Activated B cell treated with CpG ODN at 0.5 μM for 24 hours (primary cell): ENCODE data around the gene TUBA1C. TPM values are rescaled to one million over a fixed set of nuclear protein-coding genes. Genes with fewer than 3 reads are reported as not detected.

Source experiments
- ATAC-seq: fragments of 200-7000 bp; cut with Tn5 transposase; one replicate; pipeline ENCODE4 v1.10.0; 2021; ENCODE audit warnings: low read depth, mild to moderate bottlenecking, moderate library complexity
- CTCF ChIA-PET: fragments of 350-600 bp; sonication (Branson Sonifier 250); formaldehyde crosslinking; loops from one replicate; lab custom pipeline; 2021; ENCODE audit warnings: antibody characterized with exemption; lab: Charles Lee
- POLR2A ChIA-PET: fragments of 350-600 bp; sonication (Branson Sonifier 250); formaldehyde crosslinking; loops from one replicate; lab custom pipeline; 2021; ENCODE audit warnings: antibody characterized with exemption; lab: Charles Lee
- DNase-seq: peaks from one replicate; pipeline ENCODE4 v3.0.0; 2022
- H3K27ac Mint-ChIP-seq: one replicate; pipeline ENCODE4 v1.8.0; 2020; ENCODE audit warnings: mixed read lengths
- H3K27me3 Mint-ChIP-seq: one replicate; pipeline ENCODE4 v1.8.0; 2021; ENCODE audit warnings: mixed read lengths
- H3K36me3 Mint-ChIP-seq: one replicate; pipeline ENCODE4 v1.8.0; 2021; ENCODE audit warnings: low read depth, mixed read lengths
- H3K4me1 Mint-ChIP-seq: one replicate; pipeline ENCODE4 v1.8.0; 2021; ENCODE audit warnings: mixed read lengths
- H3K4me3 Mint-ChIP-seq: one replicate; pipeline ENCODE4 v1.8.0; 2020; ENCODE audit warnings: mild to moderate bottlenecking, mixed read lengths
- H3K9me3 Mint-ChIP-seq: one replicate; pipeline ENCODE4 v1.8.0; 2020; ENCODE audit warnings: mixed read lengths
- CTCF ChIP-seq: fragments of 200-600 bp; IDR thresholded peaks from one replicate; pipeline ENCODE4 v1.8.0; 2022; ENCODE audit warnings: antibody characterized with exemption, mild to moderate bottlenecking
- intact Hi-C: fragments of 100-400 bp; cut with micrococcal nuclease; formaldehyde crosslinking; loops from one replicate; pipeline ENCODE4 v1.15.1; 2024
- total RNA-seq: library from RNA; stranded (reverse); gene quantifications from 2 replicates; pipeline ENCODE4 v1.2.3, GENCODE V29; 2022

Gene TUBA1C
- total RNA-seq, 1 donor from 2014 or later, result 142 TPM

- POLR2A ChIA-PET, result interaction anchor here (0.6 to 2.0 kb wide), 14 partner anchors 13 to 853 kb away, joined by 3 to 14 read pairs (median 5); partner anchors contain the start of genes SPATS2, TMBIM6, TUBA1B and TUBA1C
- peaks cover 18% of the 10 kb centered on the region for H3K4me1 Mint-ChIP-seq
- TF ChIP-seq CTCF, result no peak
- no peak for DNase-seq
- H3K9me3 Mint-ChIP-seq, result no peaks in the 10 kb centered on the region
- CTCF ChIA-PET, result interaction anchor here (0.8 to 3.3 kb wide), 5 partner anchors 9 to 62 kb away, joined by 3 to 12 read pairs (median 8); partner anchors contain the start of gene DNAJC22
- H3K4me3 Mint-ChIP-seq, result peak overlapping the region; percentile 94
- intact Hi-C loops, result no loop called here
- H3K27ac Mint-ChIP-seq, result peak overlapping the region; percentile 50
- H3K36me3 Mint-ChIP-seq, result no peaks in the 10 kb centered on the region
- no peaks in the 10 kb centered on the region for H3K27me3 Mint-ChIP-seq
- ATAC-seq, result no peak
Observed at GRCh38 chr12:49322367-49322707, 57.5 kb downstream of the TUBA1C start.

GRCh38 chr12:49322708-49323523 is 58.0 kb downstream of the TUBA1C start, which contains the start of gene TROAP:
TROAP (plus strand) TSS chr12:49323255; CDS start chr12:49323609, 354 bp downstream.
- intact Hi-C loops, result loop anchor here (1.0 kb wide), 4 partner anchors 14 to 299 kb away; partner anchors contain the start of genes C1QL4, SPATS2 and TUBA1C
- H3K27me3 Mint-ChIP-seq, result no peaks in the 10 kb centered on the region
- POLR2A ChIA-PET, result interaction anchor here (0.6 to 2.0 kb wide), 16 partner anchors 10 to 852 kb away, joined by 3 to 14 read pairs (median 4); partner anchors contain the start of genes PRPH, SPATS2, TMBIM6 and TUBA1B
- no peak for TF ChIP-seq CTCF
- CTCF ChIA-PET, result interaction anchor here (0.8 to 3.3 kb wide), 5 partner anchors 9 to 62 kb away, joined by 3 to 12 read pairs (median 8); partner anchors contain the start of gene DNAJC22
- no peaks in the 10 kb centered on the region for H3K36me3 Mint-ChIP-seq
- H3K9me3 Mint-ChIP-seq, result no peaks in the 10 kb centered on the region
- H3K27ac Mint-ChIP-seq, result peak within 1 kb of the TSS; percentile 73
- peak within 1 kb of the TSS; percentile 94 for H3K4me3 Mint-ChIP-seq
- peak; percentile 85 for DNase-seq
- H3K4me1 Mint-ChIP-seq, result peaks cover 18% of the 10 kb centered on the region
- ATAC-seq, result peak; percentile 99

- Mint-ChIP-seq H3K27ac (peak overlapping the region; percentile 73), H3K27me3 (no peaks in the 10 kb centered on the region), H3K36me3 (no peaks in the 10 kb centered on the region), H3K9me3 (no peaks in the 10 kb centered on the region), H3K4me3 (peak overlapping the region; percentile 94), H3K4me1 (peaks cover 18% of the 10 kb centered on the region)
- ATAC-seq, result no peak
- CTCF ChIA-PET, result interaction anchor here (2.0 to 3.3 kb wide), 3 partner anchors 8 to 24 kb away, joined by 8 to 12 read pairs (median 9); partner anchors contain the start of gene DNAJC22
- no peak for TF ChIP-seq CTCF
- intact Hi-C loops, result loop anchor here (1.0 kb wide), 4 partner anchors 14 to 299 kb away; partner anchors contain the start of genes C1QL4, SPATS2 and TUBA1C
- no peak for DNase-seq
- POLR2A ChIA-PET, result interaction anchor here (0.6 to 2.0 kb wide), 8 partner anchors 11 to 787 kb away, joined by 3 to 14 read pairs (median 6); partner anchors contain the start of genes PRPH, SPATS2, TMBIM6 and TUBA1C
Observed at GRCh38 chr12:49323524-49324097, 58.7 kb downstream of the TUBA1C start.

Other genes starting within 250 kb of the TUBA1C start
- 55.3 and 70.5 TPM in 2 replicates for gene PRKAG1, start 246.3 kb upstream of the TUBA1C start, total RNA-seq
- gene KMT2D, start 204.3 kb upstream of the TUBA1C start, total RNA-seq, result 127 and 136 TPM in 2 replicates
- 3.2 and 3.3 TPM in 2 replicates for gene RHEBL1, start 195.1 kb upstream of the TUBA1C start, total RNA-seq
- gene DHH, start 170.3 kb upstream of the TUBA1C start, total RNA-seq, result 0.09 TPM in 1 of 2 replicates, not detected in the other
- 64.2 and 79.9 TPM in 2 replicates for gene LMBR1L, start 154.2 kb upstream of the TUBA1C start, total RNA-seq
- gene TUBA1B, start 133.7 kb upstream of the TUBA1C start, total RNA-seq, result 916 and 951 TPM in 2 replicates
- gene TUBA1A, start 76.0 kb upstream of the TUBA1C start, total RNA-seq, result 114 and 115 TPM in 2 replicates
- gene PRPH, start 30.1 kb downstream of the TUBA1C start, total RNA-seq, result not detected in 2 replicates
- gene TROAP, start 58.2 kb downstream of the TUBA1C start, total RNA-seq, result 2.0 and 3.1 TPM in 2 replicates
- gene C1QL4, start 72.1 kb downstream of the TUBA1C start, total RNA-seq, result not detected in 2 replicates
- gene DNAJC22, start 81.8 kb downstream of the TUBA1C start, total RNA-seq, result not detected in 2 replicates
- 18.9 and 22.2 TPM in 2 replicates for gene SPATS2, start 102.4 kb downstream of the TUBA1C start, total RNA-seq